SK-N-SH (cell line): ENCODE results near the gene SLC8A1. TPM values are rescaled to one million over a fixed set of nuclear protein-coding genes. Genes with fewer than 3 reads are reported as not detected.

Source experiments
- CTCF ChIA-PET: fragments of 300-600, 350-600 bp; formaldehyde crosslinking; extraction: SDS; loops from one replicate; lab custom pipeline; 2021; lab: Yijun Ruan, JAX
- POLR2A ChIA-PET: fragments of 350-600 bp; sonication (Branson Sonifier 250); formaldehyde crosslinking; extraction: SDS; loops from one replicate; lab custom pipeline; 2020; ENCODE audit warnings: antibody characterized with exemption, inconsistent platforms; lab: Yijun Ruan, JAX
- DNase-seq: peaks from one replicate; pipeline ENCODE4 v3.0.0; 2012
- H2AFZ ChIP-seq: fragments of 200-600 bp; sonication (generic); 2 replicates; pipeline ENCODE4 v1.8.1; 2016; ENCODE audit warnings: antibody characterized with exemption, mild to moderate bottlenecking, low read depth
- H3F3A ChIP-seq: fragments of 200-600 bp; sonication (generic); replicated peaks from 2 replicates; pipeline ENCODE3; 2016; ENCODE audit warnings: antibody characterized with exemption, mild to moderate bottlenecking; ENCODE audit not compliant: insufficient read depth
- H3K27ac ChIP-seq, 2 experiments: fragments of 200-500 bp in 1 of 2; fragments of 200-600 bp in 1 of 2; sonication (Bioruptor generic) in 1 of 2; sonication (generic), shearing (Covaris generic) in 1 of 2; 2 replicates each; pipeline versions ENCODE4 v1.5.1 to v1.6.1; 2014 to 2016; ENCODE audit warnings: low read depth in 2 of 2, inconsistent platforms in 1 of 2, low read length in 1 of 2, mild to moderate bottlenecking in 1 of 2, mixed read lengths in 1 of 2
- H3K27me3 ChIP-seq: fragments of 200-600 bp; sonication (generic), shearing (Covaris generic); 2 replicates; pipeline ENCODE4 v1.6.1; 2016; ENCODE audit warnings: mixed run types; ENCODE audit not compliant: insufficient read depth
- H3K36me3 ChIP-seq, 2 experiments: fragments of 200-500 bp in 1 of 2; fragments of 200-600 bp in 1 of 2; sonication (Bioruptor generic) in 1 of 2; sonication (generic) in 1 of 2; replicated peaks in 1 of 2; 2 replicates each; pipeline versions ENCODE3 to v1.5.1; 2014 to 2016; ENCODE audit warnings: low read length in 1 of 2, mild to moderate bottlenecking in 1 of 2; ENCODE audit not compliant: insufficient read depth in 2 of 2, control insufficient read depth in 1 of 2
- H3K4me1 ChIP-seq, 2 experiments: fragments of 200-500 bp in 1 of 2; fragments of 200-600 bp in 1 of 2; sonication (Bioruptor generic) in 1 of 2; sonication (generic), shearing (Covaris generic) in 1 of 2; 2 replicates each; pipeline versions ENCODE4 v1.5.1 to v1.6.1; 2014 to 2016; ENCODE audit warnings: low read depth in 1 of 2, low read length in 1 of 2, mixed run types in 1 of 2; ENCODE audit not compliant: insufficient read depth in 2 of 2, control insufficient read depth in 1 of 2
- H3K4me2 ChIP-seq: fragments of 200-600 bp; sonication (generic), shearing (Covaris generic); 2 replicates; pipeline ENCODE4 v1.6.1; 2017; ENCODE audit warnings: mixed run types
- H3K4me3 ChIP-seq, 2 experiments: fragments of 200-500 bp in 1 of 2; fragments of 200-600 bp in 1 of 2; sonication (Bioruptor generic) in 1 of 2; sonication (generic), shearing (Covaris generic) in 1 of 2; 2 replicates each; pipeline versions ENCODE4 v1.5.1 to v1.8.1; 2014 to 2016; ENCODE audit warnings: low read depth in 2 of 2, inconsistent platforms in 1 of 2, low read length in 1 of 2, mild to moderate bottlenecking in 1 of 2, mixed read lengths in 1 of 2, moderate library complexity in 1 of 2
- H3K79me2 ChIP-seq: fragments of 200-600 bp; sonication (generic); 2 replicates; pipeline ENCODE4 v1.8.1; 2017; ENCODE audit warnings: mild to moderate bottlenecking; ENCODE audit not compliant: insufficient read depth
- H3K9ac ChIP-seq: fragments of 200-600 bp; sonication (generic); 2 replicates; pipeline ENCODE4 v1.6.1; 2017; ENCODE audit warnings: mixed run types
- H3K9me2 ChIP-seq: fragments of 200-600 bp; sonication (generic); 2 replicates; pipeline ENCODE4 v1.6.1; 2017; ENCODE audit warnings: mixed run types
- H3K9me3 ChIP-seq: fragments of 200-600 bp; sonication (generic); 2 replicates; pipeline ENCODE4 v1.6.1; 2017; ENCODE audit warnings: mixed run types, mild to moderate bottlenecking, moderate library complexity
- H4K20me1 ChIP-seq: fragments of 200-600 bp; sonication (generic); 2 replicates; pipeline ENCODE4 v1.6.1; 2017; ENCODE audit warnings: mild to moderate bottlenecking, mixed run types; ENCODE audit not compliant: insufficient read depth
- GATA2 ChIP-seq: sonication (generic); formaldehyde crosslinking; IDR thresholded peaks from 2 replicates; pipeline ENCODE4 v1.5.0; 2020; ENCODE audit warnings: mild to moderate bottlenecking, missing genetic modification reagents
- MXI1 ChIP-seq: IDR thresholded peaks from 2 replicates; pipeline ENCODE4 v1.6.1; 2012; ENCODE audit warnings: mild to moderate bottlenecking, low read depth, low read length, improper control_type of control experiment
- NRF1 ChIP-seq: IDR thresholded peaks from 2 replicates; pipeline ENCODE4 v1.6.1; 2012; ENCODE audit warnings: low read depth, mild to moderate bottlenecking, low read length
- RAD21 ChIP-seq: IDR thresholded peaks from 2 replicates; pipeline ENCODE4 v1.6.1; 2012; ENCODE audit warnings: mild to moderate bottlenecking, low read length
- REST ChIP-seq: IDR thresholded peaks from 2 replicates; pipeline ENCODE4 v1.6.1; 2012; ENCODE audit warnings: mild to moderate bottlenecking, low read depth, low read length, moderate library complexity
- TCF12 ChIP-seq: IDR thresholded peaks from 2 replicates; pipeline ENCODE4 v1.4.0; 2012
- ZBTB33 ChIP-seq: IDR thresholded peaks from 2 replicates; pipeline ENCODE4 v1.4.0; 2012; ENCODE audit warnings: low read depth, borderline replicate concordance
- WGBS: methylation state at CpG from one replicate; pipeline ENCODE4 v1.1.6; 2017; ENCODE audit warnings: low lambda C conversion rate; 5-methylcytosine and 5-hydroxymethylcytosine counted together
- polyA plus RNA-seq, 3 experiments: library from polyadenylated mRNA; depleted of rRNA; stranded (reverse); fragments of >200 nt; gene quantifications; 2 replicates each; pipeline ENCODE4 v1.2.3, GENCODE V29; 2012

The SLC8A1 gene
- polyA plus RNA-seq, 1 of the 3 experiments (the other 2 are of a cell fraction), result 3.2 TPM

GRCh38 chr2:40100676-40101075 is 351.2 kb downstream of the SLC8A1 start (continued):
- no peak for TF ChIP-seq ZBTB33

GRCh38 chr2:40098786-40099470 is 353.0 kb downstream of the SLC8A1 start:
- H2AFZ ChIP-seq, result no peak overlapping the region
- no peaks in the 10 kb centered on the region for H3K36me3 ChIP-seq
- H3K9me3 ChIP-seq, result no peaks in the 10 kb centered on the region
- no peaks in the 10 kb centered on the region for H3K9me2 ChIP-seq
- peaks cover 5 to 69% of the 10 kb centered on the region in 2 experiments for H3K4me1 ChIP-seq
- TF ChIP-seq NRF1 (no peak), RAD21 (no peak), REST (no peak), GATA2 (CRISPR knock-in tag) (no peak), MXI1 (no peak)
- TF ChIP-seq, all 33 proteins: peak for 0
- Histone ChIP-seq H3K4me3 (no peak overlapping the region), H3F3A (peaks cover 64% of the 10 kb centered on the region), H3K79me2 (no peaks in the 10 kb centered on the region), H3K9ac (no peak overlapping the region), H4K20me1 (no peaks in the 10 kb centered on the region), H3K27me3 (no peaks in the 10 kb centered on the region), H3K27ac (peak overlapping the region in 1 of 2 experiments; percentile 68; a peak in 2 of 4 replicates), H3K4me2 (no peak overlapping the region)
- WGBS, result 93% methylated on average over 9 of the region's 9 CpGs
- CTCF ChIA-PET, result no interaction called here
- no peak for DNase-seq
- POLR2A ChIA-PET, result no interaction called here

- Histone ChIP-seq H3K9me3 (no peaks in the 10 kb centered on the region), H3K4me3 (no peak overlapping the region), H2AFZ (peak overlapping the region; percentile 6; the same call in 1 of the 2 replicates), H3K27ac (peak overlapping the region in 1 of 2 experiments; percentile 68; a peak in 2 of 4 replicates), H3F3A (peaks cover 54% of the 10 kb centered on the region), H3K36me3 (no peaks in the 10 kb centered on the region), H3K27me3 (no peaks in the 10 kb centered on the region), H3K4me1 (peaks cover 5 to 61% of the 10 kb centered on the region in 2 experiments), H4K20me1 (no peaks in the 10 kb centered on the region), H3K4me2 (0 out of 2 replicates have a peak overlapping the region, but pooled peaks have one; percentile 3), H3K9ac (peak overlapping the region; percentile 19), H3K9me2 (no peaks in the 10 kb centered on the region), H3K79me2 (no peaks in the 10 kb centered on the region)
- TF ChIP-seq TCF12 (peak; percentile 14; the same call in 1 of the 2 replicates), MXI1 (no peak)
- POLR2A ChIA-PET, result no interaction called here
- CTCF ChIA-PET, result no interaction called here
- WGBS, result 57% methylated on average over 2 of the region's 2 CpGs
- DNase-seq, result no peak
Observed at GRCh38 chr2:40097691-40098385, 354.1 kb downstream of the SLC8A1 start.
